IPS-18a (cell line): ENCODE results near the gene ZNF749.
"Not testable (repeated sequence)": the region's sequence is repeated elsewhere in the genome, so short reads cannot be mapped to it uniquely, and the experiment has no call there.

Experiments
- H3K27ac ChIP-seq: one replicate; pipeline ENCODE4 v1.5.1; 2013; ENCODE audit warnings: low read length
- H3K27me3 ChIP-seq: one replicate; pipeline ENCODE4 v1.6.1; 2013; ENCODE audit warnings: mild to moderate bottlenecking, low read length; ENCODE audit not compliant: control insufficient read depth, insufficient read depth
- H3K36me3 ChIP-seq: one replicate; pipeline ENCODE4 v1.6.1; 2013; ENCODE audit warnings: low read depth, low read length; ENCODE audit not compliant: control insufficient read depth
- H3K4me1 ChIP-seq: one replicate; pipeline ENCODE4 v1.6.1; 2013; ENCODE audit warnings: low read depth, low read length; ENCODE audit not compliant: control insufficient read depth
- H3K4me3 ChIP-seq: one replicate; pipeline ENCODE4 v1.5.1; 2013; ENCODE audit warnings: low read length
- H3K9ac ChIP-seq: one replicate; pipeline ENCODE4 v1.6.1; 2013; ENCODE audit warnings: mild to moderate bottlenecking, low read length, moderate library complexity
- H3K9me3 ChIP-seq: one replicate; pipeline ENCODE4 v1.6.1; 2013; ENCODE audit warnings: low read depth, low read length; ENCODE audit not compliant: control insufficient read depth

ZNF749 gene

GRCh38 chr19:57487477-57488298, 52.6 kb downstream of the ZNF749 start, which contains the start of gene ZNF419:
ZNF419 (plus strand) TSS chr19:57487750; CDS start chr19:57487951, 201 bp downstream.
- H3K27ac ChIP-seq, H3K9me3 ChIP-seq, H3K27me3 ChIP-seq, H3K36me3 ChIP-seq, H3K4me1 ChIP-seq: not testable (repeated sequence)
- Histone ChIP-seq H3K9ac (peak within 1 kb of the TSS; percentile 81), H3K4me3 (peak within 1 kb of the TSS; percentile 82)

- not testable (repeated sequence) for H3K27me3 ChIP-seq, H3K4me1 ChIP-seq, H3K9me3 ChIP-seq, H3K27ac ChIP-seq
- Histone ChIP-seq H3K9ac (peak overlapping the region; percentile 23), H3K36me3 (peaks cover 11% of the 10 kb centered on the region), H3K4me3 (peak overlapping the region; percentile 82)
These were observed 53.1 kb downstream of the ZNF749 start for GRCh38 chr19:57488299-57488644.
